Muscle of leg (tissue), 11 donors: Measurements from ENCODE around the gene ITPR1. TPM values are rescaled to one million over a fixed set of nuclear protein-coding genes. Genes with fewer than 3 reads are reported as not detected.

Experiments used
- DNase-seq: peaks from one replicate; pipeline ENCODE4 v3.0.0; 2013
- H3K27ac ChIP-seq: one replicate; pipeline ENCODE4 v1.5.1; 2013; ENCODE audit warnings: mild to moderate bottlenecking, low read length, control low read depth
- H3K27me3 ChIP-seq: one replicate; pipeline ENCODE4 v1.6.1; 2013; ENCODE audit warnings: low read length; ENCODE audit not compliant: control insufficient read depth, insufficient read depth
- H3K36me3 ChIP-seq: one replicate; pipeline ENCODE4 v1.6.1; 2013; ENCODE audit warnings: low read length; ENCODE audit not compliant: control insufficient read depth, insufficient read depth
- H3K4me1 ChIP-seq: one replicate; pipeline ENCODE4 v1.6.1; 2013; ENCODE audit warnings: low read length; ENCODE audit not compliant: control insufficient read depth, insufficient read depth
- H3K4me3 ChIP-seq: one replicate; pipeline ENCODE4 v1.5.1; 2013; ENCODE audit warnings: low read length, control low read depth
- H3K9me3 ChIP-seq: replicated peaks from 2 replicates; pipeline ENCODE4 v1.6.1; 2013; ENCODE audit warnings: low read depth, low read length; ENCODE audit not compliant: control insufficient read depth
- WGBS: methylation state at CpG from one replicate; pipeline ENCODE4 v1.1.5; 2013; ENCODE audit warnings: missing lambda C conversion rate; ENCODE audit not compliant: insufficient coverage; 5-methylcytosine and 5-hydroxymethylcytosine counted together
- polyA plus RNA-seq, 8 donors: library from polyadenylated mRNA; unstranded; fragments of 120-200 nt; gene quantifications; one replicate each; pipeline versions ENCODE4 v1.2.1 to v1.2.3, GENCODE V29; 2013; ENCODE audit warnings: inconsistent platforms in 1 of 8, low replicate concordance in 1 of 8; ENCODE audit not compliant: insufficient read length in 8 of 8, insufficient read depth in 1 of 8
- total RNA-seq: library from RNA; stranded (reverse); fragments of 120-200 nt; gene quantifications from one replicate; pipeline ENCODE4 v1.2.4, GENCODE V29; 2013

Gene ITPR1
- total and polyA plus RNA-seq, 9 donors, result 15.4 to 34.4 (median 20.5) TPM

DNA sequence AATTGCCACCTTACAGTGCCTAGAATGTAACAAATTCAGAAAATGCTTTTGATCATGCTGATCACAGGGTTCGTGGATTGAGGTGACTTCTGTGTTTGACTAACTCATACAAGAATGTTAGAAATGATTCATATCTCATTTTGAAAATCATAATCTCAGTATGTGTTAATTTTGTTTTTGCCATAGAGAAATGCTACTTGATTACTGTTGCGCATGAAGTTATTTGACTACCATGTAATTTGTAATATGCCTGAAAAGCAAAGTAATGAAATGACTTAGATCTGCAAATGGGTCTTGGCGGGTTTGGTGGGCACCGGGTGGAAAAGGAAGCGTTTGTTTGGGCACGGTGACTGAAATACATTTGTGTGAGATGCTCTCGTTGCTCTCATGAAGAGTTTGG, 312.5 kb downstream of the ITPR1 start:
- Histone ChIP-seq H3K4me3 (no peak overlapping the region), H3K36me3 (peaks cover 11% of the 10 kb centered on the region), H3K27ac (no peak overlapping the region), H3K4me1 (peaks cover 27% of the 10 kb centered on the region), H3K9me3 (peaks cover 5% of the 10 kb centered on the region), H3K27me3 (no peaks in the 10 kb centered on the region)
- WGBS, result 79% methylated on average over 6 of the region's 7 CpGs
- DNase-seq, result no peak

DNA sequence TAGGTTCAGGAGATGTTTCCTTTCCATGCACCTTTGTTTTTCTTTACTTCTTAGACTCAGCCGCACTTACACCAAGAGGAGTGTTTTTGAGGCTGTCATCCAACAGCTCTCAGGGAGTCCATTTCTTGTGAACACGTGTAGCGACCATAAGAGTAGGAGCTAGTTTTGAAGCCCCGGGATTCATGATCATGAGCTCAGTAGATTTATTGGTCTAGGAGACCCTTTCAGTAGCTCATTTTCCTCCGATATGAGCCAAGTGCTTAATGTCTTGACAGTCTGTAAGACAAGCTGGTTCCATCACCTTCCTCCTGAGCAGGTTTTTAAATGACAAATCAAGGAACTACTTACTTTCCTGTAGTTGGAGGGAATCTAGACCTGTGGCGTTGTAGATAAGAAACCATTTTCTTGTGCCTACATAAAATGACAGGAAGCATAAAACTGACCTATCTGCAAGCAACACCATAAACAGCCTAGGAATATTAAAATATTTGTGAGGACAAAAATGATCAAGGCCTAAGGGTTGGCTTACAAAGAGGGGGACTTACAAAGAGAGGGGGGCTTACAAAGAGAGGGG, 313.5 kb downstream of the ITPR1 start:
- H3K27me3 ChIP-seq, result no peaks in the 10 kb centered on the region
- DNase-seq, result no peak
- peaks cover 5% of the 10 kb centered on the region for H3K9me3 ChIP-seq
- 74% methylated on average over 3 of the region's 6 CpGs for WGBS
- no peak overlapping the region for H3K27ac ChIP-seq
- H3K36me3 ChIP-seq, result peaks cover 11% of the 10 kb centered on the region
- no peak overlapping the region for H3K4me3 ChIP-seq
- H3K4me1 ChIP-seq, result peaks cover 27% of the 10 kb centered on the region

DNA sequence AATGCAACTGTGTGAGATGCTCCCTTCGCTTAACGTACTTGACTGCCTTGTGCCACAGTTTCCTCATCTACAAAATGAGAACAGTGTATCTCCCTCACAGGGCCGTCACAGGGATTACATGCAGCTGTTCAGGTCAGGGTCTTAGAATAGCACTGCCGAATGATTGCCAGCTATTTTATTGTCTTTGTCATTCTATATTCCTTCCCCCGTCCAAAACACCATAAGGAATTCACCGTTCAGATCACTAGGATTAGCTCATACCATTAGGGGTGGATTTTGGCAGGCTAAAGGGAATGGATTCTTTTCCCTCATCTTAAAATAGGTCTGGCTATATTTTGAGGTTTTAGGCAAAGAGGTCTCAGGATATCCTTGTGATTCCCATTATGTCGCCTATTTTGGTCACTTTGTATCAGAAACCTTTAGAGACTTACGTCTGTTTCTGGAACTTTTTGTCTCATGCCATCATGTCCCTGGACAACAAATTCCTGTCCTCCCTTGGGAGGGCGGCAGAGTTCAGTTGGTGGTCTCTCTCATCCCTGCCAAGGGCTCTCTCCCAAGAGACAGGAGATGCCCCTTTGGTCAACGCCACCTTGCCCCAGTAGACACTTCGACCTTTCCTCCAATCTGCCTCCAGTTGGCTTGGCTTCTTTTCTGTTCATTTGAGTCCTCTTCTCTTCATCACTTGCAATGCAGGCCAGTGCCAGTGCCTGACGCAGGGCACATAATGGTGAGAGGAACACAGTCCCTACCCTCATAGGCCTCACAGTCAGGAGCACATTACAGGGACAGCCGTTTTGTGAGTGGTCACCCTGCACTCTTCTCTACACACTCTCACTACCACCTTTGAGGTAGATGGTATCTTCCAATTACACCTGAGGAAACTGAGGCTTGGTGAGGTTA, 314.5 kb downstream of the ITPR1 start:
- peak overlapping the region; percentile 78 for H3K27ac ChIP-seq
- 60% methylated on average over 7 of the region's 13 CpGs for WGBS

DNA sequence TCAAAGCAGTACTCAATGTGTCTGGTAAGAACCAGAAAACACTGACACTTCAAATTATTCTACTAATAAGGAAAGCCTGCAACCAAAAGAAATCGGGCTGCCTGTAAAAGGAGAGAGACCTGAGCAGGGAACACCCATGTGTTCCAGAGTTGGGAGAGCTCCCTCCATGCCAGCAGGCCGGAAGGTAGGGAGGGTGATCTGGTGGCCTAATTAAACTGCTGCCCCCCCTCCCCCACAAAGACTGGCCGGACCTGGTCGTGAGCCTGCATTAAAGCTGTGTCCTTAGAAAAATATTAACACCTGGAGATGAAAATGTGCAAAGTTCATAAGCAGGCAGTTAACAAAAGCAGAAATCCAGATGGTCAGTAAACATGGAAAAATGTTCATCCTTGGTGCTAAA, 315.5 kb downstream of the ITPR1 start:
- H3K36me3 ChIP-seq, result peaks cover 9% of the 10 kb centered on the region
- peaks cover 5% of the 10 kb centered on the region for H3K9me3 ChIP-seq
- H3K27me3 ChIP-seq, result no peaks in the 10 kb centered on the region
- no peak overlapping the region for H3K27ac ChIP-seq
- H3K4me3 ChIP-seq, result no peak overlapping the region
- WGBS, result no CpG with 5 or more reads among the region's 4 CpGs
- DNase-seq, result no peak
- H3K4me1 ChIP-seq, result peaks cover 27% of the 10 kb centered on the region

More for the DNA sequence above, 314.5 kb downstream of the ITPR1 start:
- Histone ChIP-seq H3K4me3 (no peak overlapping the region), H3K4me1 (peaks cover 27% of the 10 kb centered on the region), H3K9me3 (peaks cover 5% of the 10 kb centered on the region), H3K36me3 (peaks cover 11% of the 10 kb centered on the region), H3K27me3 (no peaks in the 10 kb centered on the region)
- peak; percentile 78 for DNase-seq

DNA sequence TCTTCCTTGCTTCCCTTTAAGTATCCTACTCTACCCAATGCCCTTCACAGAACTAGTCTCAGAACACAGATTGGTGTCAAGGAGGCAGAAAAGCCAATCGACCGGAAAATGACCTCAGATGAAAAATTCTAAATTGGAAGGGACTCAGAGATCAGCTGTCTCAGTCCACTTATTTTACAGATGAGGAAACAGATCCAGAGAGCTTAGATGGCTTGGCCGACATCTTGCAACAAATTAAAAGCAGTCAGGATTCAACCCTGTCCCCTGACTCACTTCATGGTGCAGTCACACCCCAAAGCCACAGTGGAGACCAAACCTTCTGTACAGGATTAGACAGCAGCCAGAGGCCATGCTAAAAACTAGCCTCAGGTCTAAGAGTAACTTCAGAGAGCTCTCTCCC, 316.8 kb downstream of the ITPR1 start:
- peaks cover 5% of the 10 kb centered on the region for H3K9me3 ChIP-seq
- H3K27me3 ChIP-seq, result no peaks in the 10 kb centered on the region
- 17% methylated on average over 1 of the region's 3 CpGs for WGBS
- H3K4me1 ChIP-seq, result peaks cover 27% of the 10 kb centered on the region
- no peak overlapping the region for H3K27ac ChIP-seq
- DNase-seq, result peak; percentile 25
- H3K36me3 ChIP-seq, result peaks cover 9% of the 10 kb centered on the region
- H3K4me3 ChIP-seq, result no peak overlapping the region

DNA sequence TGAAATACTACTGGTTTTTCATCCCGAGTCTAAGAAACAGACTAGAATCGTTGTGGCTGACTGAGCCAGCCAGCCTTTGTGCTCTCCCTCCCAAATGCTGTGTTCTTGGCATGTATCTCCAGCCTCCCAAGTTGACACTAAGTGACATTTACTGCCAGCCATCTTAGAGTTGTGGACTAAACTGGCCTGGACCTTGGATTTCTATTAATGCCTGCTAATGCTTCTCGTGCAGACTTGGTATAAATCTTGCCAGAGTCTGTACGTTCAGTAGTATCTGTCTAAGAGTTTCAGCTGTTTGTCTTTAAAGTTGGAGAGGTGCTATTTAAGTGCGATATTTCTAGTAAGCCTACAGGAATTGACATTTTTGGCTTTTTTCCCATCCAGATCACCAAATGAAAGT, 319.4 kb downstream of the ITPR1 start:
- Histone ChIP-seq H3K36me3 (peaks cover 16% of the 10 kb centered on the region), H3K27ac (no peak overlapping the region), H3K9me3 (peaks cover 15% of the 10 kb centered on the region), H3K4me1 (peaks cover 16% of the 10 kb centered on the region), H3K27me3 (no peaks in the 10 kb centered on the region), H3K4me3 (no peak overlapping the region)
- 27% methylated on average over 4 of the region's 5 CpGs for WGBS
- DNase-seq, result peak; percentile 56

DNA sequence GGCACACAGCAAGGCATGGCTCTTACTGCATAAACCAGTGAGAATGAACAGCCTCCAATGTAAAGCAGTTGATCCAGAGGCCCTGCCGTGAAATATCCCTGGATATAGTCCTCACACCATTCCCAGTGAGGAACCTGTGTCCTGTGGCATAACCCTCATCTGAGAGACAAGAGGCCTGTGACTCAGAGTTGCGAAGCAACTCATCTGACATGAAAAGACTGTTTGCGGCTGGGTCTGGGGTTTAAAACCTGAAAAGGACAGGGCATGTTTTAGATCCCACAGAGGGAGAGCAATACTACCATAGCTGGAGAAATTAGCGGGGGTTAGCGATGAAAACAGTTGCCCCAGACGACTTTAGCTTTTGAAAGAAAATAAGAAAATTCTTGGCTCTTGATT, 320.8 kb downstream of the ITPR1 start:
- peaks cover 12% of the 10 kb centered on the region for H3K4me1 ChIP-seq
- no peak overlapping the region for H3K4me3 ChIP-seq
- H3K9me3 ChIP-seq, result peaks cover 18% of the 10 kb centered on the region
- DNase-seq, result no peak
- H3K27ac ChIP-seq, result no peak overlapping the region
- 81% methylated on average over 5 of the region's 6 CpGs for whole genome bisulfite sequencing
- no peaks in the 10 kb centered on the region for H3K27me3 ChIP-seq
- H3K36me3 ChIP-seq, result peaks cover 27% of the 10 kb centered on the region

DNA sequence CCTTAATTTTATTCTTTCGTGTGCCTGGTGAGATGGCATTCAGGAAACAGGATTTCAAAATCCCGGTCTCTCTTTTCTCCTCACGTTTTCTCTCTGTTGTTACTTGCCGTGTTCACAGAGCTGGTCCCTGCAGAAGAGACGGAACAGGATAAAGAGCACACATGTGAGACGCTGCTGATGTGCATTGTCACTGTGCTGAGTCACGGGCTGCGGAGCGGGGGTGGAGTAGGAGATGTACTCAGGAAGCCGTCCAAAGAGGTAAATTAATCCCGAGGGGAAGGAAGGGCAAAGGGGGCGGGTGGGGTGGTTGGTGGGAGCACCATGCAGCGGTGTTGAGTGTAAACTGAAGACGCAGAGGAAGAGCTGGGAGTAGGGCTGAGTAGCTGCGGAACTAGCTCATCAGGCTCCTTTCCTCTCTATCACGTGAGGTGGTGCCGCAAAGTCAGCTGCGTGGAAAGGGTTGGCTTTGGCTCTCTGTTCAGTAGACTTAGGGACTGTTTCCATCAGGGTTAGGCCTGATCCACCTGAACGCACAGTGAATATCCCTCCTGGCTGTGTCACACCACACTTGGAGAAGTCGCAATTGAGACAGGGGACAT, 321.3 kb downstream of the ITPR1 start:
- peaks cover 18% of the 10 kb centered on the region for H3K9me3 ChIP-seq
- H3K36me3 ChIP-seq, result peaks cover 27% of the 10 kb centered on the region
- H3K4me3 ChIP-seq, result no peak overlapping the region
- no peaks in the 10 kb centered on the region for H3K27me3 ChIP-seq
- peaks cover 16% of the 10 kb centered on the region for H3K4me1 ChIP-seq
- 82% methylated on average over 15 of the region's 20 CpGs for WGBS
- peak; percentile 43 for DNase-seq
- no peak overlapping the region for H3K27ac ChIP-seq

DNA sequence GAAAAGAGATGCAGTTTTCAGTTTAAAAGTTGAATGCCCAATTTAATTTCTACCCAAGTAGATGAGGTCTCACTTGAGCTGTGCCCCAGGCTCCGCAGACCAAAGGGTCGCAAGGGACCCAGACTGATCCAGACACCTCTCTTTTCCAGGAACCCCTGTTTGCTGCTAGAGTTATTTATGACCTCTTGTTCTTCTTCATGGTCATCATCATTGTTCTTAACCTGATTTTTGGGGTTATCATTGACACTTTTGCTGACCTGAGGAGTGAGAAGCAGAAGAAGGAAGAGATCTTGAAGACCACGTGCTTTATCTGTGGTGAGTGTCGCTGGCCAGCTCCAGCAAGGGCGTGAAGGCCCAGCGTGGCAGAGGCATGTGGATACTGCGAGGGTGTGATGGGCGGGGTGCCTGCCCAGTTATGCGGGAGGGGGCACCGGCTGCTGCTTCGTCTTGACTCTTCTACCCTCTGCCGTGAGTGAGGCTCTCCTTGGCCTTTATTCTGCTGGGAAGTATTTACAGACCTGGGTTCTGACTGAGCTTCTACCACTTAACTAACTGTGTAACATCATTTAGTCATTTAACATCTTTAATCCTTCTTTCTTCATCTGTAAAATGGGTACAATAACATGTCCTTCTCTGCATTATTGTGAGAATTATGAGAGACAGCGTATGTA, 321.9 kb downstream of the ITPR1 start:
- Histone ChIP-seq H3K4me3 (no peak overlapping the region), H3K27me3 (no peaks in the 10 kb centered on the region), H3K4me1 (peaks cover 13% of the 10 kb centered on the region), H3K36me3 (peaks cover 27% of the 10 kb centered on the region), H3K27ac (no peak overlapping the region), H3K9me3 (peaks cover 18% of the 10 kb centered on the region)
- WGBS, result 93% methylated on average over 11 of the region's 13 CpGs
- no peak for DNase-seq

DNA sequence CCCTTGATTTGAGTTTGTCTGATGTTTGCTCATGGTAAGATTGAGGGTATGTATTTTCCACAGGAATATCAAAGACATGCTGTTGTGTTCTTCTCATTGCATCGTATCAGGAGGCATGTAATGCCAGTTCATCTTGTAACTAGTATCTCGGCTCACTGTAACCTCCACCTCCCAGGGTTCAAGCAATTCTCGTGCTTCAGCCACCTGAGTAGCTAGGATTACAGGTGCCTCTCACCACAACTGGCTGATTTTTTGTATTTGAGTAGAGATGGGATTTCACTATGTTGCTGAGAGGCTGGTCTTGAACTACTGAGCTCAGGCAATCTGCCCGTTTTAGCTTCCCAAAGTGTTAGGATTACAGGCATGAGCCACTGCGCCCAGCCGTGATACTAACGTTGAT, 323.2 kb downstream of the ITPR1 start:
- 94% methylated on average over 4 of the region's 7 CpGs for WGBS
- no peaks in the 10 kb centered on the region for H3K27me3 ChIP-seq
- no peak overlapping the region for H3K27ac ChIP-seq
- peaks cover 29% of the 10 kb centered on the region for H3K36me3 ChIP-seq
- H3K9me3 ChIP-seq, result peaks cover 18% of the 10 kb centered on the region
- H3K4me3 ChIP-seq, result no peak overlapping the region
- peaks cover 13% of the 10 kb centered on the region for H3K4me1 ChIP-seq
- DNase-seq, result no peak
